HepG2 (cell line): ENCODE data around the gene ITGB3. TPM values are rescaled to one million over a fixed set of nuclear protein-coding genes. Genes with fewer than 3 reads are reported as not detected.
A peak's percentile ranks its signal among the peaks of the same experiment; 100 is the strongest.

ENCODE experiments used
- ATAC-seq: fragments of 200-7000 bp; cut with Tn5 transposase; 3 replicates; pipeline ENCODE4 v1.9.1; 2020; ENCODE audit warnings: mild to moderate bottlenecking, moderate library complexity
- BruUV-seq: library from RNA; stranded (reverse); fragments of 400-500 nt; replicated peaks from 2 replicates; lab custom pipeline; 2021; lab: Mats Ljungman, UMichigan
- CTCF ChIA-PET: fragments of 300-600 bp; formaldehyde crosslinking; extraction: SDS; loops from one replicate; lab custom pipeline; 2021; ENCODE audit warnings: low total read pairs, inconsistent platforms, low intra/inter-chr PET ratio; lab: Yijun Ruan, JAX
- POLR2A ChIA-PET: fragments of 350-600 bp; sonication (Branson Sonifier 250); formaldehyde crosslinking; loops from one replicate; lab custom pipeline; 2020; ENCODE audit warnings: antibody characterized with exemption, inconsistent platforms; lab: Yijun Ruan, JAX
- DNase-seq: peaks from one replicate; pipeline ENCODE4 v3.0.0-alpha.2; 2015; ENCODE audit warnings: low spot score
- FAIRE-seq: peaks from 3 replicates; lab custom pipeline; 2011; peaks lifted over from hg19 to GRCh38; lab: Jason Lieb, UNC
- H2AFZ ChIP-seq: one replicate; pipeline ENCODE4 v1.6.1; 2011; ENCODE audit warnings: low read length, inconsistent platforms
- H3K27ac ChIP-seq: fragments of 300-600 bp; 3 replicates; pipeline ENCODE4 v1.8.0; 2011; ENCODE audit warnings: mixed run types, mild to moderate bottlenecking, mixed read lengths, low read length, inconsistent platforms; ENCODE audit not compliant: insufficient read depth; ENCODE audit errors: extremely low read length
- H3K27me3 ChIP-seq, 2 experiments: fragments of 200-600 bp in 1 of 2; 2 replicates in 1 of 2; 3 replicates in 1 of 2; pipeline versions ENCODE4 v1.6.0 to v1.8.0; 2011; ENCODE audit warnings: low read length in 2 of 2, mild to moderate bottlenecking in 2 of 2, moderate library complexity in 2 of 2, inconsistent platforms in 1 of 2; ENCODE audit not compliant: insufficient read depth in 2 of 2, control insufficient read depth in 1 of 2
- H3K36me3 ChIP-seq, 2 experiments: fragments of 200-600 bp in 1 of 2; replicated peaks in 1 of 2; 2 replicates in 1 of 2; 3 replicates in 1 of 2; pipeline versions ENCODE4 v1.5.1 to v1.8.0; 2011; ENCODE audit warnings: low read length in 2 of 2, inconsistent platforms in 1 of 2; ENCODE audit not compliant: insufficient read depth in 2 of 2, control insufficient read depth in 1 of 2
- H3K4me1 ChIP-seq: 2 replicates; pipeline ENCODE4 v1.5.1; 2012; ENCODE audit warnings: low read length, inconsistent platforms; ENCODE audit not compliant: insufficient read depth
- H3K4me2 ChIP-seq: 2 replicates; pipeline ENCODE4 v1.6.0; 2011; ENCODE audit warnings: low read depth, low read length, inconsistent platforms
- H3K4me3 ChIP-seq, 3 experiments: fragments of 200-600 bp in 1 of 3; sonication (generic), shearing (Covaris generic) in 1 of 3; replicated peaks in 1 of 3; 2 replicates each; pipeline ENCODE4 v1.5.1; 2011 to 2016; ENCODE audit warnings: low read length in 3 of 3, inconsistent platforms in 2 of 3, low read depth in 2 of 3, mild to moderate bottlenecking in 2 of 3, control low read depth in 1 of 3, mixed read lengths in 1 of 3; ENCODE audit not compliant: insufficient read depth in 1 of 3
- H3K79me2 ChIP-seq: one replicate; pipeline ENCODE4 v1.6.1; 2011; ENCODE audit warnings: low read length, inconsistent platforms; ENCODE audit not compliant: insufficient read depth
- H3K9ac ChIP-seq: 2 replicates; pipeline ENCODE4 v1.6.0; 2011; ENCODE audit warnings: mild to moderate bottlenecking, low read depth, low read length, inconsistent platforms; ENCODE audit not compliant: insufficient read depth
- H3K9me3 ChIP-seq: 2 replicates; pipeline ENCODE4 v1.5.1; 2012; ENCODE audit warnings: mild to moderate bottlenecking, low read length
- H4K20me1 ChIP-seq: 2 replicates; pipeline ENCODE4 v1.6.0; 2011; ENCODE audit warnings: inconsistent platforms, mild to moderate bottlenecking, low read length, moderate library complexity; ENCODE audit not compliant: insufficient read depth
- CCDC6 ChIP-seq: sonication (generic); formaldehyde crosslinking; IDR thresholded peaks from 2 replicates; pipeline ENCODE4 v1.8.1; 2022; ENCODE audit warnings: mild to moderate bottlenecking, missing genetic modification reagents, moderate library complexity
- GTF3A ChIP-seq: sonication (generic); formaldehyde crosslinking; conservative IDR thresholded peaks from 2 replicates; pipeline ENCODE4 v1.4.0; 2020; ENCODE audit warnings: mild to moderate bottlenecking, missing genetic modification reagents
- XRCC5 ChIP-seq: fragments of 200-400 bp; formaldehyde crosslinking; optimal IDR thresholded peaks from 2 replicates; pipeline ENCODE3; 2017; ENCODE audit warnings: mild to moderate bottlenecking, low read length
- ZNF263 ChIP-seq: sonication (generic); formaldehyde crosslinking; IDR thresholded peaks from 2 replicates; pipeline ENCODE4 v1.4.0; 2020; ENCODE audit warnings: missing genetic modification reagents
- ZNF598 ChIP-seq: sonication (generic); formaldehyde crosslinking; IDR thresholded peaks from 2 replicates; pipeline ENCODE4 v1.5.1; 2020; ENCODE audit warnings: mild to moderate bottlenecking, missing genetic modification reagents, borderline replicate concordance
- WGBS: methylation state at CpG from one replicate; pipeline ENCODE4 v1.1.6; 2017; ENCODE audit warnings: low lambda C conversion rate; 5-methylcytosine and 5-hydroxymethylcytosine counted together
- in situ Hi-C: cut with HindIII; loops from 2 replicates; pipeline ENCODE4 v1.10.0; 2017; ENCODE audit warnings: low pct_unique_long_range_greater_than_20kb; ENCODE audit not compliant: extremely low pct_ligation_motif_present
- intact Hi-C: fragments of 100-400 bp; cut with micrococcal nuclease; formaldehyde crosslinking; loops from one replicate; pipeline ENCODE4 v1.10.0; 2022; ENCODE audit not compliant: unreplicated experiment
- polyA plus RNA-seq, 8 experiments: library from polyadenylated mRNA; depleted of rRNA in 3 of 8; stranded (reverse) in 7 of 8; unstranded in 1 of 8; fragments of >200 nt; fragmentation: Illumina TruSeq in 4 of 8; extraction: Trizol in 4 of 8; gene quantifications; 2 replicates each; pipeline versions ENCODE4 v1.2.1 to v1.2.3, GENCODE V29; 2011 to 2016; ENCODE audit warnings: low read depth in 4 of 8, missing spikeins in 1 of 8, mixed read lengths in 1 of 8; ENCODE audit not compliant: insufficient read depth in 1 of 8
- total RNA-seq, 5 experiments: library from RNA; depleted of rRNA; stranded (reverse); fragments of >200 nt; fragmentation: Illumina TruSeq; extraction: Trizol; gene quantifications; 2 replicates each; pipeline ENCODE4 v1.2.3, GENCODE V29; 2016; ENCODE audit warnings: low read depth in 1 of 5

The ITGB3 gene
- total and polyA plus RNA-seq, 2 of the 13 experiments (the other 11 are each of a cell fraction or from before 2014, with no cell fraction given) = 0.09 to 0.31 TPM

- 54% methylated on average over 3 of the region's 3 CpGs for WGBS
- POLR2A ChIA-PET = no interaction called here
- no peaks in the 10 kb centered on the region for H4K20me1 ChIP-seq
- in situ Hi-C loops = no loop called here
- no peaks in the 10 kb centered on the region for H3K79me2 ChIP-seq
- CTCF ChIA-PET = no interaction called here
- no peak overlapping the region for H3K4me2 ChIP-seq
- no TSS peak for BruUV-seq
- no peaks in the 10 kb centered on the region for H3K9me3 ChIP-seq
- intact Hi-C loops = no loop called here
- H3K4me1 ChIP-seq = peaks cover 23% of the 10 kb centered on the region
- no peak overlapping the region for H2AFZ ChIP-seq
- ATAC-seq (no peak; the same call in 2 of the 3 replicates), DNase-seq (no peak), FAIRE-seq (no peak)
- H3K27me3 ChIP-seq = peaks cover 0 to 17% of the 10 kb centered on the region in 2 experiments; a peak in 3 of 5 replicates
- TF ChIP-seq GTF3A (CRISPR knock-in tag) = no peak
- TF ChIP-seq ZNF598 (CRISPR knock-in tag) = no peak
- peak; percentile 3; the same call in 1 of the 2 replicates for TF ChIP-seq ZNF263 (CRISPR knock-in tag)
- no peak overlapping the region for H3K9ac ChIP-seq
- no peaks in the 10 kb centered on the region for H3K36me3 ChIP-seq
- no peak overlapping the region for H3K27ac ChIP-seq
- no peak overlapping the region for H3K4me3 ChIP-seq
These were observed 22.8 kb downstream of the ITGB3 start for GRCh38 chr17:47276444-47276843.

GRCh38 chr17:47276868-47277267 is 23.2 kb downstream of the ITGB3 start:
- DNase-seq = peak; percentile 56
- Histone ChIP-seq H4K20me1 (no peaks in the 10 kb centered on the region), H2AFZ (no peak overlapping the region), H3K79me2 (no peaks in the 10 kb centered on the region), H3K36me3 (no peaks in the 10 kb centered on the region), H3K9ac (no peak overlapping the region), H3K4me3 (no peak overlapping the region), H3K27me3 (peaks cover 0 to 17% of the 10 kb centered on the region in 2 experiments; a peak in 3 of 5 replicates), H3K27ac (no peak overlapping the region), H3K9me3 (no peaks in the 10 kb centered on the region), H3K4me2 (no peak overlapping the region), H3K4me1 (peaks cover 23% of the 10 kb centered on the region)
- no TSS peak for BruUV-seq
- no peak for TF ChIP-seq CCDC6 (CRISPR knock-in tag)
- peak; percentile 25 for TF ChIP-seq XRCC5
- peak; percentile 82 for ATAC-seq
- WGBS = 41% methylated on average over 9 of the region's 10 CpGs
- ChIA-PET CTCF (no interaction called here), POLR2A (no interaction called here)
- intact Hi-C loops (no loop called here), in situ Hi-C loops (no loop called here)
- FAIRE-seq = peak; percentile 47
